HG02970 (cell line): Measurements from ENCODE around the gene WASHC3.
"Not testable (repeated sequence)": the region's sequence is repeated elsewhere in the genome, so short reads cannot be mapped to it uniquely, and the experiment has no call there.

ENCODE experiments used
- ATAC-seq: cut with Tn5 transposase; IDR thresholded peaks from one replicate; pipeline ENCODE4 v1.9.1; 2021; ENCODE audit warnings: mild to moderate bottlenecking, moderate library complexity, moderate number of reproducible peaks; ENCODE audit not compliant: unreplicated experiment, low FRiP score

The WASHC3 gene

DNA sequence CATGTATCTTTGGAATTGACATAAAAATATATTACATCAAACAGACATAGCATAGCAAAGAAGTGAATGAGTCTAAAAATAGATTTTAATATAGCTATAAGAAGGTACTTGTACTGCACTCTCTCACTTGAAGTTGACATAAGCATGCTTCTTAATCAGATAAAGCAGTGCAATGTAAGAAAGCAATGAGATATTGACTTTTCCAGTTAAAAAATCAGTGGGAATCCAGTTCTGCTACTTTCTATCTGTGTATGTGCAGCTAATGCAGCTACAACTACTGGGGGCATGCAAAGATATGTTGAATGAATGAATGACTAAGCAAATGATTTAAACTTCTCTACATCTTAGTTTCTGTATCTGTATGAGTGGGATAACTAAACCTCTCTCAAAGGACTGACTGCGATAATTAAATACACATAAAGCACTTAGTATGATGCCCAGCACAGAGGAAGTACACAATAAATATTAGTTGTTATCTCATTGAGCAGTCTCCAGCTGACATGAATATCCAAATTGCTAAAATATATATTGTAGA lies 10.3 kb downstream of the WASHC3 start:
- no peak for ATAC-seq

DNA sequence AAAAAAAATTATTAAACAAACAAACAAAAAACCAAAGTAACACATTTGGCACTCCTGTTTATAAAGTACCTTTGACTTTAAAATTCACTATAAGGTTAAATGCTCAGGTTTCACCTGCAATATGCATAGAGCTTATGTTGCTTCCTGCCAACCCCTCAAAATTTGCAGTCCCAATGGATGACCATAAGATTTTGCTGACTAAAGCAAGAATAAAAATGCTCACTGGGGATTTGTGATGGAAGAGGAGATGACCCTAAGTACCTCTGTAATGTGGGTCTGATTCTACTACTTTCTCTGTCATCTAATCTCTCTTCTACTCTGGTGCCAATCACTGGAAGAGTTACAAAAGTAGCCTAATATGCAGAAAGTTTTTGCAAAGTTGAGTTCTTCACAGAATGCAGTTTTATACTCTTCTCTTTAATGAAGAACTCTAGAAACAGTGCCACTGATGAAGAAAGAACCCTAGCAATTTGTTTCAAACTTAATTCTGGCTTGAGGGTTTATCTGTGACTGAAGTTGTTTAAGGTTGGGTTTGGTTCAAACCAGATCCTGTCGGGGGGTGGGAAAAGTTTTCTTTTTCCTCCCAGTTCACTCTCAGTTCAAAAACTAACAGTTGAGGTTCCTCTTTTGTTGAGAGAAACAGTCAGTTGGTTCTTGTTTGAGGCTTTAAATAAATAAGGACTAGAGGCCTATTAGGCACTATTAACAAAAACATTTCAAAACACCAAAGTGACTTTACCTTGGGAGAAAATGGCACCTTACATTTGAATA lies 10.9 kb downstream of the WASHC3 start:
- ATAC-seq = no peak

DNA sequence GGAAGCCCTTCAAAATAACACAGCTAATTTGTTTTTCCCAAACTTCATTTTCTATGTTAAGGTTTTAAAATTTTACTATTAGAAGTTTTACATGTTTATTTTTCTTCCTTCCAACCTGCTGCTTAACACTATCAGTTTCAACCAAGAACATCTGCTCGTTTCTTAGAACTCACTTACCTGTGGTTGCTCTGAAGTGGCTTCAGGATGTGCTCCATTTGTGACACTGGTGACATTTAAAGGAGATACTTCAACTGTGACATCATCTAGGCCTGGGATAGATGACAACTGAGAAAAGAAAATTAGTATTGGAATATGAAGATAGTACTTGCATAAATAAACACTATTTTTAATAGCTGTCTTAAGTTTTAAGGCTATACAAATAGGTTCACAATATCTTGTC lies 17.9 kb downstream of the WASHC3 start:
- ATAC-seq = no peak

DNA sequence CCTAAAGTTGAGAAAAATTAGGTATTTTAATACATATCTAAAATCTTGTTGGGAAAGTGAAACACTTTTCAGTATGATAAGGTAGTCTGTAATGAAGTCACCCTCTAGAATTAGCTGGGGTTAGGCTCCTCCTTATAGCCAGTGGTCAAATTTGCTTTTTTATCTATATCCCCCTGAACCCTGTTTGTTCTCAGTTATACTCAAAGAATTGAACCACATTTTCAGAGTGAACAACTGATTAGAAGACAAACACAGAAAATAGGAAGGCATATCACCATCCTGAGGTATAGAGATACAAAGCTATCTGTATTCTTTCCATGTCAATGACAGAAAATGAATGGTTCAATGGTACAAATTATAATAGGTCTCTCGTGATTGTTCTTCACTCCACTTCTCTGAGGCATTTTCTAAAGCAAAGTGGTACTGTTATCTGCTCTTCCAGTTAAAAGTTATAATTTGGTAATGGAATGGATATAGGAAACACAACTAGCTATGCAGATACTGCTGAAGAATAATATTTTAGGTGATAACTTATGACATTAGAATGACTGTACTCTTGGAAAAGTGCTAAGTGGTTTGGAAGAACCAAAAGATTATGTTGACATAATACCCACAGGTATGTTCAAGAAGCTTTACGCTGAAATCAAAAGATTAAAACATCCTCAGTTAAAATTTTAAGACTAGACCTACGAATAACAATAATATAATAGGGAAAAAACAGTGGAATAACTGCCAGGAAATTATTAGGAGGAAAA lies 27.6 kb downstream of the WASHC3 start:
- no peak for ATAC-seq

DNA sequence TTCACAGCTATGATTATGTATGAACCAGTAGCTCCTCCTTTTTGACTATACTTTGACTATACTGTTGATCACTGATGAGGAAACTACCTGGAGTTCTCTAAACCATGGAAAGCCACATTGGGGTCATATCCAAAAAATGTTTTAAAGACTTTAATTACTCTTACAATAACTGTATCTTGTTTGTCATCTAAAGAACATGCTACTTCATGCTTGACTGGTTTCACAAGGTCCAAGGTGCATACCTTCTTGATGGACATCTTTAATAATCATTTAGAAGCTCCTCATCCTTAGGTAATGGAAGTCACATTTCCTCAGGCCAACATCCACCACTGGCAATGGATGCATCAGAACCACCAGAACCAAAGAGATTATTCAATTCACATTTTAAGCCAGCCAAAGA lies 29.9 kb downstream of the WASHC3 start:
- no peak for ATAC-seq

DNA sequence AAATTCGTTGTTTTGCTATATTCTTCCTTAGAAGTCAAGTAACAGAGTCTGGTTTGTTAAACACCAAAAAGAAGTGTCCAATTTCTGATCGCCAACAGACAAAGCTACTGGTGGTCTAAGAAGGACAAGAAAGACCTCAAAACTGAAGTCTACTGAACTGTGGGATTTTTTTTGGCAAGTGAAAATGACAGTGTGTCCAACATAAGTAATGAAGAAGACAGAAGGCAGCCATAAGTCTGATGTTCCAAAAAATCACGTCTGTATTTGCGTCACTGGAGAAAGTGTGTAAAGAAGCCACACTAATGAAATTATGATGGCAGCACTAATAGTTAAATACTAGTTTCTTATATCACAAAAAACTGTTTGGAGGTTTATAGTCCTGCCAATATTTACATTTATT lies 32.6 kb downstream of the WASHC3 start:
- no peak for ATAC-seq

DNA sequence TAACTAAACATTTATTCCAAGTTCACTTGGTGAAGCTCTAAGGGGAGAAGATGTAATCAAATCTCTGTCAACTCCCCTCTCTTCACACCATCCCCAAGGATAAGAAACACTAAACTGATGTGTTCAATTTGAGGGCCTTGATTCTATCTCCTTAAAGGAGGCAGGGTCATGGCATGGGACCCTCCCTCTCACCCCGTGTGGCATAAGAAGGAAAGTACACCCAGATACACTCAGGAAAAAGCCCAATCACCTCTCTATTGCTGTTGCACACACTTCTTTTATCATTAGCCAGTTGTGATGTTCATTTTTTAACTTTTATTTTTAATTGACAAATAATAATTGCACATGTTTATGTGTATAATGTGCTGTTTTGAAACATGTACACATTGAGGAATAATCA lies 35.1 kb downstream of the WASHC3 start:
- no peak for ATAC-seq

DNA sequence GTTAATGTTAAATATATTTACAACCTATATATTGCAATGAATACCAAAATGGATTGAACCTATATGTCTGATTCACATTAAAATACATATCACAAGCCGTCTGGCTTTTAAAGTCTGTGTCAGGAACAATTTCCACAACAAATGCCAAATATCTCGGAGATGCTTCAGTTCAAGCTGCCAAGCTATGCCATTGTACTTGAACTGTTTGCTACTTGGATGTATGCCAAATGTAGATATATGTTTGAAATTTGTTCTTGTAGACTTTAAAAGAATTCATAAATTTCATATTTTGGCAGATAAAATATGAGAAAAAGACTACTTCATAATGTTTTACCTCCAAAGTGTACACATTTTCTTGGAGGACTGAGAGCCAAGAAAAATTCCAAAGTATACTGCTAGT lies 37.0 kb downstream of the WASHC3 start:
- ATAC-seq = no peak

DNA sequence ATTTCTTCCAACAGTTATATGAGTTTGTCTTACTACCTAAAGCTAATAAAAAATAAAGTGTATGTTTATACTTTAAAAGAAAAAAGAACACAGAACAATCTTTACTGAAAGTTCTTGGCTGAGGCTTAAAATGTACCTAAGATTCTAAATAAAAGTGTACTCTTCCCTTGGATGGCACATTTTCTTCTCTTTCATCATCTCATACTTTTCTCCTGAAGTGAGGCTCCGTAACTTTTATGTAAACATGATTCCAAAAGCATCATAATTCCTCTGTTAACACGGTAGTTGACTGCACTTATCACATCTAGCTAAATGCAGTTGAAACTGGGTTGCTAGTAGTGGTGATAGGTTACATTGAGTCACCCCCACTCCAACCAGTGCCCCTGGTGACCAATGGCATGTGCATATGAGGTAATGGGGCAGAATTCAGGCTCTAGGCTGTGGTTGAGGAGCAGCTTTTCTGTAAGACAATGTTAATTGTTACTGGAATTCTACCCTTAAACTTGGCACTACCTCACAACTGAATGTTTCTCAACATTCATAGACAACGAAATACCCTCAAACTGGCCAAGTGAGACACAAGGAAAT lies 38.4 kb downstream of the WASHC3 start:
- ATAC-seq = no peak

DNA sequence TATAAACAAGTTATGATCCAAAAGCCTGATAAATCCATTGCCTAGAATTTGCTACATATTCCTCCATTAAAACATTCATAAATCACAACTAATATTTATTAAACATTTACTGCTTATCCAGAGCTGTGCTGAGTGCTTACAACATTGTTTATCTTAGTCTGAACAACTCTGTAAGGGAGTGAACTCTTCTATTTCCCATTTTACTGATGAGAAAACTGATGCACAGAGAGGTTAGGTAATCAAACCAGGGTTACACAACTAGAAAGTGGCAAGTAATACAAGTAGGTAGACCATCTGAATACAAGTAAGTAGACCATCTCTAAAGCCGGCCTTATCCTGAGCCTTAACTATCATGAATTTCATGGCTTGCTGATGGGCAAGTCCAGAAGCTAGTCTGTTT lies 39.5 kb downstream of the WASHC3 start:
- no peak for ATAC-seq

DNA sequence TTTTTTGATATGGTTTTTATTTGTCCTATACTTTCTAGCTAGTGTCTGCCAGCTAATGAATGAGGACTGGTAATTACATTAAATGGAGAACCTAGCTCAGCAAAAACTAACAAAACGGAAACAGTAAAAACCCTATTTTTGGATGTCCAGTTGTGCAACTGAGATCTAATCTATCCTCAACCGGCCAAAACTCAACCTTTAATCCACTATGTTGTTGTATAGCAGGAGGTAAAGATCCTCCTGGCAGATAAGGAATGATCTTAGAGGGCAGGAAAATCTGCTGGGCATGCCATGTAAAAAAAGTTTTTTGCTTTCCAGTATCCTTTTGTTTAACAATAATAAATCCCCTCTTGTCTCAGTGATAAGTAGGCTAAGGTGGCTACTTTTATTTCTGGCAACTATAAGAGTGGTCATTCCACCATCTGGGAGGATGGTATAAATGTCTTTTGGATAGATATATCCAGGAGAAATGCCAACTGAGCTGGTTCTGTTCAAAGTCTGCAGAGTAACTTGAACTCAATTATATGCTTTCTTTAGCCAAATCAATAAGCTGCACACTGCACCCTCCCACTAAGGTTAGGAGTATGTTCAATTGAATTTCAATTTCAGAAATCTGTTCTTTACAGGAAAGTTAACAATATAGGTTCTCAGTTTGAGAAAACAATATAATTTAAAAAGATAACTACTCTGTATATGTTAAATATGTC lies 40.1 kb downstream of the WASHC3 start:
- ATAC-seq = no peak

DNA sequence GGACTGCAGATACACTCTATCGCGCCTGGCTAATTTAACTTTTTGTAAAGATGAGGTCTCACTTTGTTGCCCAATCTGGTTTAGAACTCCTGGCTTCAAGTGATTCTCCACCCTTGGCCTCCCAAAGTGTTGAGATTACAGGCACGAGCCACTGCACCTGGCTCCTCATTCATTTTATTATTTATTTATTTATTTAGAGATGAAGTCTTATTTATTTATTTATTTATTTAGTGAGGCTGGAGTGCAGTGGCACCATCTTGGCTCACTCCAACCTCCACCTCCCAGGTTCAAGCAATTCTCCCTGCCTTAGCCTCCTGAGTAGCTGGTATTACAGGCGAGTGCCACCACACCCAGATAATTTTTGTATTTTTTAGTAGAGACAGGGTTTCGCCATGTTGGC lies 43.2 kb downstream of the WASHC3 start:
- not testable (repeated sequence) for ATAC-seq

DNA sequence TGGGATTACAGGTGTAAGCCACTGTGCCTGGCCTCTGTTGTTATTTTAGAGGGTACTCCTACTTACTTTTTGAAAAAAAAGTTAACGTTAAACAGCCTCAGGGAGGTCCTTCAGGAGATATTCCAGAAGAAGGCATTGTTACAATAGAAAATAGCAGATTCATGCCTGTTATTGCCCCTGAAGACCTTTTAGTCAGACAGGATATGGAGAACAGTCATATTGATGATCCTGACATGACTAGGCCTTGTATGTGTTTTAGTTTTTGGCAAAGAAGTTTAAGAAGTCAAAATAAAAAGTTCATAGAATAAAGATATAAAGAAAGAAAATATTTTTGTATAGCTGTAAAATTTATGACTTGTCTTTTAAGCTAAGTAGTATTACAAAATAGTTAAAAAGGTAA lies 45.3 kb downstream of the WASHC3 start:
- no peak for ATAC-seq

DNA sequence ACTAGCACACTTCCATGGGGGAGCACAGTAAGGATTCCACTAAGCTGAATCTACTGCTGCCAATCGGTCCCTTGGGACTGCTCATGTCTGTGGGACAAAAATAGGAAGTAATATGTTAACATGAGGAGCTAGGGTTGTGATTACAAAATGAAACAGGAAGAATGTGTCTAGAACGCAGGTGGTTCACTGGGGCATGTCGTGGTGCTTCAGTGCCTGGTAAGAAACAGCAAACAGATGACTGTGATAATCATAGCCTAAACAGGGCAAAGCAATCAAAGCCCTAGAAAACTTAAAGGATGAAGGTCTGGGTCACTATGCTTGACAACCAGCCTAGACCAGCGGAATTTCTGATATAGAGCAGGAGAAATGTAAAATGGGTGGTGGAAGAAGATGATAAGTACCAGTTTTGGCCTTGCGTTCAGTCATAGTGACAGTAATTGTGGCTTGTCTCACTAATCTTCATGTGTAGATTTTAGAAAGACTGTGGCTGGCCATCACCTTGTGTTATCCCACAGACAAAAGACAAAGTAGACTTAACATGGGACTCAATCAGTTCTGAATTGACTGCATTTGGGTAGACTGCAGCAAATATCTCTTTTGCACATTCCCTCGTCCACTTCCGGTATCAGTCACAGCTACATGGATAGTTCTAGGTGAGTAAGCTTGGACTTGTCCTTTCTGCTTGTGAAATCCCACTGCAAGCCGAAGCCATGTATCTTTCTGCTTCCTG lies 51.4 kb downstream of the WASHC3 start:
- peak; percentile 76 for ATAC-seq

DNA sequence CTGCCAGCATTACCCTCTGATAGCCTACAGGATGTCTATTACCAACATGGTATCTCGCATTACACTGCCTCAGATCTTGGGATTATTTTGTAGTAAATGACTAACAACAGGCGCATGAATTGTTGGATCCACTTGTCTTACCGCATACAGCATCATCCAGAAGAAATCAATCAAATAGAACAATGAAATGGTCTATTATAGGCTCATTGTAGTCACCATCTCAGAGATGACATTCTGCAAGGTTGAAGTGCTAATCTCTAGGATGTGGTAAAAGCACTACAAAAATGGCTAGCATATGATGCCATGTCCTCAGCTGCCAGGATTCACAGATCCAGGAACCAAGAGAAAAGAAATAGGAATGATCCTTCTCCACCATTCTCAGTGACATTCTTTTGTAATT lies 52.0 kb downstream of the WASHC3 start:
- no peak for ATAC-seq

DNA sequence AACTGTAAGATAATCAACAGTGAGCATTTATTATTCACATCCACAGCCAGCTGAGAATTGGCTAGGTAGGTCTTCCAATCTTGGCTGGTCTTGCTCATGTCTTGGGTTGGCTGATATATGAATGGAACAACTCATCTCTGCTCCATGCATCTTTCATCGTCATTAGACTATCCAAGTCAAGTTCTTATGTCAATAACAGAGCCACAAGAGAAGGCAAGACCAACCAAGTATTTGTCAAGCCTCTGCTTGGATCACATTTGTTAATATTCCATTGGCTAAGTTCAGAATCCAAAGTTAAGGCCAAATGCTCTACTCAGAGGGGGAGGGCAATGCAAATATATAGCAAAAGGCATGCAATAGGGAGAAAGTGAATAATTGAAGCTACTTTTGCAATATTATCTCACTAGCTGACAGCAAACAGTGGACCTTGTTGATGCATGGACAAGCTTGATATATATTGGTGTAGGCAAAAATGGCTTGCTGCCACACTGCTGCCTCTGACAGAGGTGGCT lies 53.1 kb downstream of the WASHC3 start:
- no peak for ATAC-seq

DNA sequence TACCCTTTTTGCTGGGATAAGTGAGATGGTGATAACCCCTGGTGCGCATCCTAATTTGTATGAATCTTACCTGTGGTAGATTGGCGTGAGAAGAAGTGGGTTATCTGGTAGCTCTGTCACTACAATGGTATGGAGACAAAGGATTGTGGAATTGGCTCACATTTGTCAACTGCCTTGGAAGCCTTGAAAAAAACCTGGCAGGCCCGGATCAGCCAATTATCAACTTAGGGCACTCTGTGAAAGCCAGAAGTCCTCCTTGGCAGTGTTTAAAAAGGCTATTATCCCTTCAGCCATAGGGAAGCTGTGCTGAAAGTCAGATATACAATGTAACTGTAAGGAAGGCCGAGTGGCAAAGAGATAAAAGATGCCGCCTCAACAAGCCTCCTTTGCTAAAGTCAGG lies 56.5 kb downstream of the WASHC3 start:
- no peak for ATAC-seq

DNA sequence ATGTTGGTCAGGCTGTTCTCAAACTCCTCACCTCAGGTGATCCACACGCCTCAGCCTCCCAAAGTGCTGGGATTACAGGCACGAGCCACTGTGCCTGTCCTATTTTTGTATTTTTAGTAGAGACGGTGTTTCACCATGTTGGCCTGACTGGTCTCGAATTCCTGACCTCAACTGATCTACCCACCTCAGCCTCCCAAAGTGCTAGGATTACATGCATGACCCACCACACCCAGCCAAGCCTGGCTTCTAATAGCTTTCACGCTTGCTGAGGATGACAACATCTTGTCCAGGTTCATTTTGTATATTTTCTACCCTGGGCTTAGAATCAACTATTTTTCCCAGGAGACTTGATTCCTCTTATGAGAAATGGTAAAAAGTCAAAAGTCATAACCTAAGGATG lies 64.7 kb downstream of the WASHC3 start:
- ATAC-seq = no peak

DNA sequence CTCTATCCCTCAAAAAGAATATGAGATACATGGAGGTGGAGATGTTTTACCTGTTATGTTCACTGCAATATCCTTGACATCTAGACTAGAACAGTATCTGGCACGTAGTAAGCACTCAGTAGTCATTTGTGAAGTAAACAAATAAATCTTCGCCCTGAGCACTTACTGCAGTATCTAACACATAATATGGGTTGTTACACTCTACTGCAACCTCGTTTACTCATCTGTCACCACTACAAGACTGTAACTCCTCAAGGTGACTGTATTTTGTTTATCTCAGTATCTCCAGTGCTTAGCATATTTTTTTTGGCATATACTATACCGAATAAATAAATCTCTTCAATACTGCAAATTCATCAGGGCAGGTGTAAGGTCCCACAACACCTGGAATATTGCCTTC lies 66.1 kb downstream of the WASHC3 start:
- no peak for ATAC-seq

DNA sequence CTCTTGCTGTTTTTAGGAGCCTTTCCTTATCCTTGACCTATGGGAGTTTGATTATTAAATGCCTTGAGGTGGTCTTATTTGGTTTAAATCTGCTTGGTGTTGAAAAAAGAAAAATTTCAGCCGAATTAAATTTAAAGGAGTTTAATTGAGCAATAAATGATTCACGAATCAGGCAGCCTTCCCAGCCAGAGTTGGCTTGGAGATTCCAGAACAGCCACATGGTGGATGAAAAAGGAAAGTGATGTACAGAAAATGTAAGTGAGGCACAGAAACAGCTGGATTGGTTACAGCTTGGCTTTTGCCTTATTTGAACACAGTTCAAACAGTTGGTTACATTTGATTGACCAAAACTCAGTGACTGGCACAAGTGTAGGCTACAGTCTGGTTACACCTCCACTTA lies 69.7 kb downstream of the WASHC3 start:
- no peak for ATAC-seq
